A549 (cell line): ENCODE results near the gene SGCD.

Experiments used
- BHLHE40 ChIP-seq: IDR thresholded peaks from 2 replicates; pipeline ENCODE4 v1.6.1; 2012; ENCODE audit warnings: low read depth, low read length, inconsistent platforms
- CBX2 ChIP-seq: fragments of 200-600 bp; sonication (generic); IDR thresholded peaks from 2 replicates; pipeline ENCODE4 v1.6.1; 2016; ENCODE audit warnings: low read depth, mild to moderate bottlenecking, borderline replicate concordance
- CEBPB ChIP-seq, 2 experiments: fragments of >200 bp in 1 of 2; sonication (Bioruptor Twin) in 1 of 2; formaldehyde crosslinking in 1 of 2; IDR thresholded peaks; 2 replicates each; pipeline ENCODE4 v1.6.1; 2012 to 2016
- MAFK ChIP-seq: fragments of 450-650 bp; IDR thresholded peaks from 2 replicates; pipeline ENCODE4 v1.6.1; 2014; ENCODE audit not compliant: partially characterized antibody
- NR3C1 ChIP-seq: fragments of >200 bp; sonication (Bioruptor Twin); formaldehyde crosslinking; IDR thresholded peaks from 3 replicates; pipeline ENCODE4 v1.6.1; 2017
- POLR2A ChIP-seq: IDR thresholded peaks from 2 replicates; pipeline ENCODE4 v1.6.1; 2012; ENCODE audit warnings: mild to moderate bottlenecking, low read length
- RAD21 ChIP-seq, 2 experiments: fragments of >200 bp in 1 of 2; sonication (Bioruptor Twin) in 1 of 2; formaldehyde crosslinking in 1 of 2; IDR thresholded peaks in 1 of 2; conservative IDR thresholded peaks in 1 of 2; 2 replicates in 1 of 2; 3 replicates in 1 of 2; pipeline ENCODE4 v1.6.1; 2012 to 2018; ENCODE audit warnings: inconsistent platforms in 1 of 2
- RCOR1 ChIP-seq: fragments of 150-350 bp; IDR thresholded peaks from 2 replicates; pipeline ENCODE4 v1.6.1; 2014; ENCODE audit warnings: antibody characterized with exemption, low read length, low read depth
- RNF2 ChIP-seq: fragments of 200-600 bp; sonication (generic); IDR thresholded peaks from 2 replicates; pipeline ENCODE4 v1.6.1; 2016; ENCODE audit warnings: low read depth, mild to moderate bottlenecking, antibody characterized with exemption, moderate library complexity, borderline replicate concordance
- TF ChIP-seq, protein P1 (sequence below): fragments of >200 bp; sonication (Bioruptor Twin); formaldehyde crosslinking; IDR thresholded peaks from 3 replicates; pipeline ENCODE4 v1.6.1; 2016
- TF ChIP-seq, protein P2 (sequence below): fragments of >200 bp; sonication (Bioruptor Twin); formaldehyde crosslinking; IDR thresholded peaks from 3 replicates; pipeline ENCODE4 v1.5.1; 2016
- TF ChIP-seq, protein P3 (sequence below): IDR thresholded peaks from 2 replicates; pipeline ENCODE4 v1.6.1; 2012

DNA sequence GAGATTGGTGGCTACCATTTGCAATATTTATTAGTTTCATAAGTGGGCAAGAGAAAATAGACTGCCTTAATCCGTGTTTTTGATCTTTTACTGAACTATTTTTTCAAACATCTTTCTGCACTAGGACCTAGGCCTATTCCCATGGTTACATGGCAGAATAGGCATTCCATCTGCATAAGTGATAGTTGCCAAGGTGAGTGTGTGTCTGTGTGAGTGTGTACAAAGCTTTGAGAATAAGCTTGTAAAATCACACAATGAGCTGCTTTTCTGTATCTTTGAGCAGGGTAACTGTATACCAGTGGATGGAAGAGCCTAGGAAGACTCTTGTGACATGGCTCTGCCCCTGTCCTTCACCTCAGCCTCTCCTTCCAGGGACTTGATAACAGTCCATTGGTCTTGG lies 92.7 kb downstream of the SGCD start:
- TF ChIP-seq CBX2 (no peak), POLR2A (no peak), RCOR1 (no peak), MAFK (no peak), BHLHE40 (no peak), RAD21 (conservative IDR thresholded peaks at IDR 0.05 in 1 of 2, IDR thresholded peaks at IDR 0.05 in 1 of 2) (no peak), RNF2 (no peak), CEBPB (IDR thresholded peaks at IDR 0.05) (no peak), NR3C1 (no peak)
- TF ChIP-seq, protein P1, sequence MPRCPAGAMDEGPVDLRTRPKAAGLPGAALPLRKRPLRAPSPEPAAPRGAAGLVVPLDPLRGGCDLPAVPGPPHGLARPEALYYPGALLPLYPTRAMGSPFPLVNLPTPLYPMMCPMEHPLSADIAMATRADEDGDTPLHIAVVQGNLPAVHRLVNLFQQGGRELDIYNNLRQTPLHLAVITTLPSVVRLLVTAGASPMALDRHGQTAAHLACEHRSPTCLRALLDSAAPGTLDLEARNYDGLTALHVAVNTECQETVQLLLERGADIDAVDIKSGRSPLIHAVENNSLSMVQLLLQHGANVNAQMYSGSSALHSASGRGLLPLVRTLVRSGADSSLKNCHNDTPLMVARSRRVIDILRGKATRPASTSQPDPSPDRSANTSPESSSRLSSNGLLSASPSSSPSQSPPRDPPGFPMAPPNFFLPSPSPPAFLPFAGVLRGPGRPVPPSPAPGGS: no peak
- TF ChIP-seq, protein P2, sequence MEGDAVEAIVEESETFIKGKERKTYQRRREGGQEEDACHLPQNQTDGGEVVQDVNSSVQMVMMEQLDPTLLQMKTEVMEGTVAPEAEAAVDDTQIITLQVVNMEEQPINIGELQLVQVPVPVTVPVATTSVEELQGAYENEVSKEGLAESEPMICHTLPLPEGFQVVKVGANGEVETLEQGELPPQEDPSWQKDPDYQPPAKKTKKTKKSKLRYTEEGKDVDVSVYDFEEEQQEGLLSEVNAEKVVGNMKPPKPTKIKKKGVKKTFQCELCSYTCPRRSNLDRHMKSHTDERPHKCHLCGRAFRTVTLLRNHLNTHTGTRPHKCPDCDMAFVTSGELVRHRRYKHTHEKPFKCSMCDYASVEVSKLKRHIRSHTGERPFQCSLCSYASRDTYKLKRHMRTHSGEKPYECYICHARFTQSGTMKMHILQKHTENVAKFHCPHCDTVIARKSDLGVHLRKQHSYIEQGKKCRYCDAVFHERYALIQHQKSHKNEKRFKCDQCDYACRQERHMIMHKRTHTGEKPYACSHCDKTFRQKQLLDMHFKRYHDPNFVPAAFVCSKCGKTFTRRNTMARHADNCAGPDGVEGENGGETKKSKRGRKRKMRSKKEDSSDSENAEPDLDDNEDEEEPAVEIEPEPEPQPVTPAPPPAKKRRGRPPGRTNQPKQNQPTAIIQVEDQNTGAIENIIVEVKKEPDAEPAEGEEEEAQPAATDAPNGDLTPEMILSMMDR: no peak
- TF ChIP-seq, protein P3, sequence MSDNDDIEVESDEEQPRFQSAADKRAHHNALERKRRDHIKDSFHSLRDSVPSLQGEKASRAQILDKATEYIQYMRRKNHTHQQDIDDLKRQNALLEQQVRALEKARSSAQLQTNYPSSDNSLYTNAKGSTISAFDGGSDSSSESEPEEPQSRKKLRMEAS: no peak
